ENCODE results near the gene PROK2. TPM values are rescaled to one million over a fixed set of nuclear protein-coding genes. Genes with fewer than 3 reads are reported as not detected.

Gene PROK2
- total RNA-seq, 2 experiments from 2014 or later = 1.3 to 1.4 TPM

DNA sequence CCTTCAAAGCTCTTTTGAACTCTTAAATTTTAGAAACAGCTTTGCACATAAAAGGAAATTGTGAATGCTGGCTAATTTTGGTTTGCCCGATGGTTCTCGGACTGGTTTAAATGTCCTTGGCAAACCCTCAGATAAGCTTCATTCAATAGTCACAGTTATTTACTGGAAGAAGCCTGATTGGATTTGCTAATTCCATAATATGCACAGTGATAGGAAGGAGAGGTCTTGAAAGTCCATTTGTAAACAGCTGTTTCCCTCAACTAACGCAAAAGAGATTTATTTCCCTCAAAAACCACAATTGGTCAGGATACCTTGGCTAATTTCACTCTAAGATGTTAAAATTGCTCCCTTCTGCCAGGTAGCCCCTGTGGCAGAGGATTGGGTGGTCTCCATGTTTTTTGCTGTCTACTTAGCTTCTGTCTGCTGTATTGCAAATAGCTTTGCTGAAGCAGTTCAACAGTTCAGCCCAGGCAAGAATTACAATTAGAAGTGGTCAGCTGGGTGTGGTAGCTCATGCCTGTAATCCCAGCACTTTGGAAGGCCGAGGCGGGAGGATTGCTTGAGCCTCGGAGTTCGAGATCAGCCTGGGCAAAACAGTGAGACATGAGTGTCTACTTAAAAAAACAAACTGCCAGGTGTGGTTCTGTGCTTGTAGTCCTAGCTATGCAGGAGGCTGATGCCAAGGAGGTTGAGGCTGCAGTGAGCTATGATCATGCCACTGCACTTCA is 30.6 kb upstream of the PROK2 start:
- no peaks in the 10 kb centered on the region for H3K27me3 Mint-ChIP-seq
- no peak overlapping the region for H3K4me3 ChIP-seq (ENCODE audit: low read length)
- H3K4me3 Mint-ChIP-seq = no peak overlapping the region
- no peaks in the 10 kb centered on the region for H3K9me3 Mint-ChIP-seq
- no peaks in the 10 kb centered on the region for H3K36me3 ChIP-seq (ENCODE audit: insufficient read depth, low read length)
- H3K4me1 Mint-ChIP-seq (ENCODE audit: low read depth) = no peaks in the 10 kb centered on the region
- ChIA-PET CTCF (no interaction called here), POLR2A (interaction anchor here (0.6 kb wide), 1 partner anchor 452 kb away, joined by 3 read pairs; no protein-coding TSS in a partner anchor)
- H3K27me3 ChIP-seq (ENCODE audit: control insufficient read depth in 1 of 2, insufficient read depth in 2 of 2, low read length in 2 of 2) = no peaks in the 10 kb centered on the region
- H3K4me1 ChIP-seq (ENCODE audit: insufficient read depth, low read length) = no peaks in the 10 kb centered on the region
- no peak overlapping the region for H3K27ac Mint-ChIP-seq
- intact Hi-C loops (cut with DNase I, micrococcal nuclease) = no loop called here
- TF ChIP-seq, protein P1, sequence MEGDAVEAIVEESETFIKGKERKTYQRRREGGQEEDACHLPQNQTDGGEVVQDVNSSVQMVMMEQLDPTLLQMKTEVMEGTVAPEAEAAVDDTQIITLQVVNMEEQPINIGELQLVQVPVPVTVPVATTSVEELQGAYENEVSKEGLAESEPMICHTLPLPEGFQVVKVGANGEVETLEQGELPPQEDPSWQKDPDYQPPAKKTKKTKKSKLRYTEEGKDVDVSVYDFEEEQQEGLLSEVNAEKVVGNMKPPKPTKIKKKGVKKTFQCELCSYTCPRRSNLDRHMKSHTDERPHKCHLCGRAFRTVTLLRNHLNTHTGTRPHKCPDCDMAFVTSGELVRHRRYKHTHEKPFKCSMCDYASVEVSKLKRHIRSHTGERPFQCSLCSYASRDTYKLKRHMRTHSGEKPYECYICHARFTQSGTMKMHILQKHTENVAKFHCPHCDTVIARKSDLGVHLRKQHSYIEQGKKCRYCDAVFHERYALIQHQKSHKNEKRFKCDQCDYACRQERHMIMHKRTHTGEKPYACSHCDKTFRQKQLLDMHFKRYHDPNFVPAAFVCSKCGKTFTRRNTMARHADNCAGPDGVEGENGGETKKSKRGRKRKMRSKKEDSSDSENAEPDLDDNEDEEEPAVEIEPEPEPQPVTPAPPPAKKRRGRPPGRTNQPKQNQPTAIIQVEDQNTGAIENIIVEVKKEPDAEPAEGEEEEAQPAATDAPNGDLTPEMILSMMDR (IDR thresholded peaks at IDR 0.05) = no peak
- no peaks in the 10 kb centered on the region for H3K36me3 Mint-ChIP-seq (ENCODE audit: low read depth)
- ATAC-seq (ENCODE audit: poor library complexity) (no peak), DNase-seq (no peak)
- no peaks in the 10 kb centered on the region for H3K9me3 ChIP-seq (ENCODE audit: control insufficient read depth in 1 of 2, insufficient read depth in 1 of 2, low read length in 2 of 2)
- H3K27ac ChIP-seq (ENCODE audit: low read depth in 1 of 2, low read length in 2 of 2) = no peak overlapping the region

DNA sequence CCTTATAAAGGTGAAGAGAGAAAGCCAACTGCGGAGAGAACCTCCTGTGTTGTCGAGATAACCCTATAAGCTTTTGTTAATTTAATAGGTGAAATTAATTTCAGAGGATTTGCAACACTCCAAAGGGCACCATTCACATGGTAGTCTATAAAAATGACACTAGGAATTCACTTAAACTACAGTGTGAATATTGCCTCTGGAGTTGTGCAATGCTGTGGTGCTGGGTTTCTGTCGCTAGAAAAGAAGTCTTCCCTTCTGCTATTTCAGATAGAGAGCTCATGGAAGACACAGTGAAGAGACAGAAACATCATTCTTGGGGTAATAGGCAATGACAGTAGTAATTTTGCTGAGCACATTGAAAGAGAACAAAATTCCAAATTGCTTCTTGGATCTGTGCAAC is 28.8 kb upstream of the PROK2 start:
- H3K27ac ChIP-seq (ENCODE audit: low read depth in 1 of 2, low read length in 2 of 2) = no peak overlapping the region
- H3K27me3 ChIP-seq (ENCODE audit: control insufficient read depth in 1 of 2, insufficient read depth in 2 of 2, low read length in 2 of 2) = no peaks in the 10 kb centered on the region
- no peaks in the 10 kb centered on the region for H3K4me1 ChIP-seq (ENCODE audit: insufficient read depth, low read length)
- no peak overlapping the region for H3K4me3 Mint-ChIP-seq
- ATAC-seq (ENCODE audit: poor library complexity) = no peak
- H3K4me1 Mint-ChIP-seq (ENCODE audit: low read depth) = no peaks in the 10 kb centered on the region
- ChIA-PET CTCF (interaction anchor here (1.0 kb wide), 1 partner anchor 41 kb away, joined by 3 read pairs; no protein-coding TSS in a partner anchor), POLR2A (no interaction called here)
- TF ChIP-seq, protein P1 (IDR thresholded peaks at IDR 0.05) = no peak
- H3K4me3 ChIP-seq (ENCODE audit: low read length) = no peak overlapping the region
- no peaks in the 10 kb centered on the region for H3K27me3 Mint-ChIP-seq
- intact Hi-C loops (cut with DNase I, micrococcal nuclease) = no loop called here
- H3K36me3 ChIP-seq (ENCODE audit: insufficient read depth, low read length) = no peaks in the 10 kb centered on the region
- no peaks in the 10 kb centered on the region for H3K36me3 Mint-ChIP-seq (ENCODE audit: low read depth)
- DNase-seq = no peak
- no peaks in the 10 kb centered on the region for H3K9me3 ChIP-seq (ENCODE audit: control insufficient read depth in 1 of 2, insufficient read depth in 1 of 2, low read length in 2 of 2)
- H3K27ac Mint-ChIP-seq = no peak overlapping the region
- H3K9me3 Mint-ChIP-seq = no peaks in the 10 kb centered on the region

DNA sequence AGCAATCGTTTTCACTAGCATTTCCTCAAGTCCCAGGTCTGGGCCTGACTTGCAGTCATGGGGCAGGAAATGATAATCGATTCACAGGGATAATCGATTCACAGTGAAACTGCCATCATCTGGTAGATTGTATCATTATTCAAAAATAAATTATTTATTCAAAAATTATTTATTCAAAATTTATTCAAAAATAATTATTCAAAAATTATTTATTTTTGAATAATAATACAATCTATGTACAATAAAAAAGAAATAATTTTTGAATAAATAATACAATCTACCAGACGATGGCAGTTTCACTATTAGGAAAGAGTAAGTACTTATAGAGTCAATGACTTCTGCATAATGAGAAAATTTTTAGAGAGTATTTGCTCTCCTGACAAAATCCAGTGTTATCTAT is 28.1 kb upstream of the PROK2 start:
- ChIA-PET CTCF (interaction anchor here (1.0 kb wide), 1 partner anchor 41 kb away, joined by 3 read pairs; no protein-coding TSS in a partner anchor), POLR2A (no interaction called here)
- no peaks in the 10 kb centered on the region for H3K9me3 Mint-ChIP-seq
- Histone ChIP-seq H3K27me3 (ENCODE audit: control insufficient read depth in 1 of 2, insufficient read depth in 2 of 2, low read length in 2 of 2) (no peaks in the 10 kb centered on the region), H3K4me3 (ENCODE audit: low read length) (no peak overlapping the region), H3K4me1 (ENCODE audit: insufficient read depth, low read length) (no peaks in the 10 kb centered on the region), H3K9me3 (ENCODE audit: control insufficient read depth in 1 of 2, insufficient read depth in 1 of 2, low read length in 2 of 2) (no peaks in the 10 kb centered on the region), H3K27ac (ENCODE audit: low read depth in 1 of 2, low read length in 2 of 2) (no peak overlapping the region), H3K36me3 (ENCODE audit: insufficient read depth, low read length) (no peaks in the 10 kb centered on the region)
- H3K36me3 Mint-ChIP-seq (ENCODE audit: low read depth) = no peaks in the 10 kb centered on the region
- ATAC-seq (ENCODE audit: poor library complexity) = no peak
- H3K4me1 Mint-ChIP-seq (ENCODE audit: low read depth) = no peaks in the 10 kb centered on the region
- TF ChIP-seq, protein P1 (IDR thresholded peaks at IDR 0.05) = no peak
- H3K4me3 Mint-ChIP-seq = no peak overlapping the region
- no peak for DNase-seq
- no peaks in the 10 kb centered on the region for H3K27me3 Mint-ChIP-seq
- H3K27ac Mint-ChIP-seq = no peak overlapping the region
- intact Hi-C loops (cut with DNase I, micrococcal nuclease) = no loop called here
